Renal pelvis (tissue), 4 donors: ENCODE measurements around the gene MYRIP. TPM values are rescaled to one million over a fixed set of nuclear protein-coding genes. Genes with fewer than 3 reads are reported as not detected.
A peak's percentile ranks its signal among the peaks of the same experiment; 100 is the strongest.

Source experiments
- DNase-seq: peaks from one replicate; pipeline ENCODE4 v3.0.0-alpha.2; 2013
- polyA plus RNA-seq, 3 donors: library from polyadenylated mRNA; unstranded; fragments of 120-200 nt; gene quantifications; one replicate each; pipeline ENCODE4 v1.2.1, GENCODE V29; 2013; ENCODE audit not compliant: insufficient read length in 3 of 3

MYRIP gene
- polyA plus RNA-seq, 3 donors, result 1.9 to 2.0 (median 2.0) TPM

GRCh38 chr3:40186508-40186907, 377.1 kb downstream of the MYRIP start:
- no peak for DNase-seq

DNA sequence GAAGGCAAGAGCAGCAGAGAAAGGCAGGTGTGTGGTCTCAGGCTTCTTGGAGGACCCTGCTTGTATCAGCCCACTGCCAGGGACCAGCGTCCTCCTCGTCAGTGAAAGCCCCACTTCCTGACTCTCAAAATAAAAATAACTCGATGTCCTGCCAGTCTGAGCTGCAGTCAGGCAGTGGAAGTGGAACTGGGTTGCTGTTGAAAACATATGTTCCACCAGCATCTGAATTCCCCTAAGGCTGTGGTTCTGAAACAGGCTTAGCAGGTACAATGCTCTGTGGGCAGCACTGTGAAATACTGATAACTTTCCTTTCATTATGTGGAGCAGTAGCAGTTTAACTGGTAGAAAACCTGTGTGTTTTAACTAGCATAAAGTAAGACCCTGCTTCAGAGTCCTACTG, 378.5 kb downstream of the MYRIP start:
- peak; percentile 15 for DNase-seq

DNA sequence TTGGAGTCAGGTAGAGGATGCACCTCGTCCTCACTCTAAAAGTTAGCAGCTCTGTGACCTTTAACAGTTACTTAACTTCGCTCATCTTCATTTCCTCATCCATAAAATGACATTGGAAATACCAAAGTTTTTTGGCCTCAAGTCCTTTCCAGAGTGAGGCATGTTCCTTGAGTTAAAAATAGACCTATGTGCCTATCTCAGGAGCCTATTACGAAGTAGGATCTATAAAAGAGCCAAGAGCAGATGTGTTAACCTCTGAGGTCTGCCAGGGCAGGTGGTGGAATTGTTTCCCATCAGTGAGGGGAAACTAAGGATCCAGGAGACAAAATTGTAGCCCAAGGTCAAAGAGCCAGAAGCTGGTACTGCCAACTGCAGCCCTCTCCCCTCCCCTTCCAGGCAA, 379.7 kb downstream of the MYRIP start:
- DNase-seq, result no peak

DNA sequence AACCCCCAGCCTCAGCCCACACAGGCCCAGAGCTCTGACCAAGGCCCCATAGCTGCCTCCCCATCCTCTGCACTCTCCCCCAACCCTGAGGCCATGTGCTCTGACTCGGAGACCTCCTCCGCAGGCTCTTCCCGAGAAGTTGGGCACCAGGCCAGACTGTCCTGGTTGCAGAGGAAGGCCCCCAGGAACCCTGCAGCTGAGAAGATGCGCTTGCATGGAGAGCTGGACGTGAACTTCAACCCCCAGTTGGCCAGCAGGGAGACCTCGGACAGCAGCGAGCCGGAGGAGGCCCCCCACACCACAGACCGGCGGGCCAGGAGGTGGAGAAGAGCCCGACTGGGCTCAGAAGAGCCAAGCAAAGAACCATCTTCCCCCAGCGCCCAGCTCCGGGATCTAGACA, 380.6 kb downstream of the MYRIP start:
- DNase-seq, result no peak

DNA sequence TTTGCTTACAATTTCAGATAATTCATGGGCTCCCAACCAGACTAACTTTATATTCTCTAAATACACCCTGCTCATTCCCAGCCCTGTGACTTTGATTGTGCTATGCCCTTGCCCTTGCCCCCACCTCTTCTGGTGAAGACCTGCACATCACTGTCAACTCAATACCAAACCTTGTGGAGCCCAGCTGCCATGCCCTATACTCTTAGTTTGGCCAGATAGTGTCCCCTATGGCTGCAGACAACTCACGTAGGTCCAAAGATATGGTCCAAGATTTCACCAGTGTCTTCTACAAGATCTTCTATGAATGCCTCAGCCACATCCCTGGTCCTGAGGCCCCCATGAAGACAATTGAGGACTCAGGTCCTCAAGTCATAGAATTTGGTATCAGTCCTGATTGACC, 381.8 kb downstream of the MYRIP start:
- DNase-seq, result no peak

GRCh38 chr3:40191850-40192448, 382.5 kb downstream of the MYRIP start:
- DNase-seq, result peak; percentile 22

DNA sequence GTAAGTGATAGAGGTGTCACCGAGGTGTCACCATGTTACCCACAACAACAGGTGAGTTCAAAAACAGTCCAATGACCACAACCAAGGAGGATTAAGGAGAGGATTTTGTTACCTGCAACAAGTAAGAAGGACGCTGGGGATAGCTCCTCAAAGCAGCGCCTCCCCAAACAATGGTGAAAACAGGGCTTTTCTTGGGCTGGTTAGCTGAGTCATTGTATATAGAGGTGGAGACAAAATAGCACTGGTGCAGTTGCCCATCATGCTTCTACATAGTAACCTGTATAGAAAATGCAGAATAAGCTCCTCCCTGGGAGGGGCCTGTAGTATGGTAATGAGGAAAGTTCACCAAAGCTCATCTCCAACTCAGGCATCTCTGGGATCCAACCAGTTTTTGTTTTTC, 383.2 kb downstream of the MYRIP start:
- no peak for DNase-seq

GRCh38 chr3:40196966-40197365, 387.6 kb downstream of the MYRIP start:
- no peak for DNase-seq

GRCh38 chr3:40200692-40201316, 391.4 kb downstream of the MYRIP start:
- DNase-seq, result no peak

DNA sequence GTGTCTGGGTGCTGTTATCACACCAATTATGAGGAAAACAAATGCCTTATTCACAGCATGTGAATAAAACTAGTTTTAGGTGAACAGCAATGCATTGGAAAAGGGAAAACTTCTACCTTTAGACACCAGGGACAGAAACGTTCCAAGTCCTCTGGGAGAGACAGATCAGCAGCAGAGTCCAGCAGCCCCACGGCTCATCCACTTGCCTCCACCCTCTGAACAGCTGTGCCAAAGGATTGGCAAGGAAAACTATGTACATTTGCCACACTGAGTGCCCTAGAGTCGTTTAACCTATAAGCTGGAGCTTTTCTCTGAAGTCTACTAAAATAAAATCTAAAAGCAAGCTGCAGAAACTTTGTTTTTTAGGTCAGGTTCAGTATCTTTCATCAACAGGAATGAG, 392.4 kb downstream of the MYRIP start:
- no peak for DNase-seq

DNA sequence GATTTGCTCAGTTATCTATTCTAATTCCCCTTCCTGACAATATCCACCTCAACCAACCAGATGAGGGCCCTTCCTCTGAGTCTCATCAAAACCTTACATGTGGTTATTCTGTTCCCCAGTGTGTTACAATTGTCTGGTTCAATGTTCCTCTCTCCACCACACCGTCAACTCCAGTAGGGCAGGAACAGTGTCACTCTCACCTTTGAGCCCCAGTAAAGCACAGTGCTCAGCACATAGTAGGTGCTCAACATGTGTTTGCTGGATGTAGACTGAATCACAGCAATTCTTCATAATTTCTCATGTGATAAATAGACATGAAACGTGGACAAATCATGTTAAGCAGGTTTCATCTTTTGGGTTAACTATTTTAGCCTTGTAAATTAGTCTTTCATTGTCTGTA, 397.1 kb downstream of the MYRIP start:
- DNase-seq, result no peak

DNA sequence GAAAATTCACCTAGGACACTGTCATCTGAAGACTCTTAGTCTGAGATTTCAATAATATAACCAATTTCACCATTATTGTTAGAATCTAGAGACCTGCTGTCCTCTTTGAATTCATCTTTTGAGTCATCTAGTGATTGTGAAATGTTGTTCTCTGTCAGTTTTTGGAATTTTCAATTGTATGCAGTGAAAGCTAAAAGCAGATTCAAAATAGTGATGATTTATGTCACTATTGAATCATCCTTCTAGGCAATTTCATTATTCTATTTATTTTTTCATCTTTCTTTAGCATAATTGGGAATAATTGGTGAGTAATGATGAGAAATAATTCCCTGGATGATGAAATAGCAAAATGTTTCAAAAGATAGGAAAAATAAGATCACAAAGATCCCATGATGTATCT, 398.4 kb downstream of the MYRIP start:
- DNase-seq, result no peak

GRCh38 chr3:40208251-40208650, 398.8 kb downstream of the MYRIP start:
- no peak for DNase-seq

- DNase-seq, result no peak
These were observed 402.2 kb downstream of the MYRIP start for GRCh38 chr3:40211579-40211978.

DNA sequence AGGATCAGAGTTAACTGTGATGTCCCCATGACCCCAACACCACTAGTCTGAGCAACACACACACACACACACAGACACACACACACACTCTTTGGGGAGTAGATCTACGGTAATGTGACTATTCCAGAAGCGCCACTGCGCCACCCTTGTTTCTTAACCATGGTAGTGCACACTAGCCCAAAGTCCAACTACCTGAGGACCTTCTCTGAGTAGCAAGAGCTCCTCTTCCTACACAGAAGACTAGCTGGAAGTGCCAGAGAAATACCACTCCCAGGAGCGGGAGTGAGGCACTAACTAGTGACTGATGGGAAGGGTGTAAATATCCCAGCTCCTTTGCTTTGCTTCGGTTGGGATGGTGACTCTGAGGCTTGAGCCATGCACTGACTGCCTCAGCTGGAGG, 404.1 kb downstream of the MYRIP start:
- DNase-seq, result no peak

- no peak for DNase-seq
These were observed 405.6 kb downstream of the MYRIP start for GRCh38 chr3:40215015-40215414.

DNA sequence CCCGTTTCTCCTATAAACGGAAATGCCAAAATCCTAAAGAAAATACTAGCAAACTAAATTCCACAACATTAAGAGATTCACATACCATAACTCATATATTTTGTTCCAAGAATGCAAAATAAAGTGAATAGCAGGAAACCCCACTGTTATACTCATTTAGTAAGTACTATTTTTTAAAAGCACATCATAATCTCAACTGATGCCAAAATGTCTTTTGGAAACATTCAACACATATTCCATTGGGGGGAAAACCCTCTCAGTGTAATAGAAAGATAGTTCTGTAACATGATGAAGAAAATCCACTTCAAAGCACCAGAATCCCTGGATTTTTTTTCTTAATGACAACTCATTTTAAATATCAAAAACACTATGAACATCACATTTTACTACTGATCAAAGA, 407.1 kb downstream of the MYRIP start:
- no peak for DNase-seq

DNA sequence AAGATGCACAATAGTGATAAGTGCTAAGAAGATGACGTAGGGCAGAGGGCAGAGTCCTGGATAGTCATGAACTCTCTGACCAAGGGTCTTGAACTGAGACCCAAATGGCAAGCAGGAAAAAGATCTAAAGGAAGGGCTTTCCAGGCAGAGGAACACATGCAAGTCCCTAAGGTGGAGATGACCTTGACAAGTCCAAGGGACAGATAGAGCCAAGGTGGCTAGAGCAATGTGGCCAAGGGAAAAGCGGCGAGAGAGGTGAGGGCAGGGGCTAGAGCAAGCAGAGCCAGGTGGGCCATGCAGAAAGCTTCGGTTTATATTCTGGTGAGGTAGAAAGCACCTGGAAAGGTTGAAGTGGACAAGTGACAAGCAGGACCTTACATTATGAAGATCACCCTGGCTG, 414.4 kb downstream of the MYRIP start:
- no peak for DNase-seq

DNA sequence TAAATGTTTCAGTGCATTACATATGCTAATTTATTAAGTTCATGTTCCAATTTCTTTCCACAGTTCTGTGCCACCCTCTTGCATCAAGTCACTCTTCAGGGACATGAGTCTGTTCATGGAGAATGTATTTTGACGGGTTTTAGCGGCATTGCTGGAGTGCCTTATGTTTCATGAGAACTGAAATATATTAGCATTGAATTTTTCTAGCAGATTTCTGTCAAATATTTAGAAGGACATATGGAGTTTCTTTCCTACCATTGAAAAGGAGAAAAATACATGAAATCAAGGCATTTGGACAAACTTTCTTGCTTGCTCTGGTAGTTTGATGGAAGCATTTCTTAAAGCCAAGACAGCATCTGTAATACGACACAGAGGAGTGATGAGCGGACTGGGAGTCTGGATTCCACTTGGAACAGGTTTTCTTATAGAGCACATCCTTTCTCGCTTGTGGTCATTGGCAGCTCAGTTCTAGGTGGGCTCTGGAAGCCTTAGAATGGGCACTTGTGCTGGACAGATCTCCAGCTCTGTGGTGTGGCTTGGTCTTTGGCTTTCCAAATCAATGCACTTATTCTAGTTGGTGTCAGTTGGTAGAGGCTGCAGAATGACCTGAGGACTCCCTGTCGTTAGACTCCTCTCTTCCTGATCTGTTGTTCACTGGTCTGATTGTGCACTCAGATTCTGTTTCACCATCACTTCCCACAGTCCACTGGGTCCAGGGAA, 415.5 kb downstream of the MYRIP start:
- no peak for DNase-seq

DNA sequence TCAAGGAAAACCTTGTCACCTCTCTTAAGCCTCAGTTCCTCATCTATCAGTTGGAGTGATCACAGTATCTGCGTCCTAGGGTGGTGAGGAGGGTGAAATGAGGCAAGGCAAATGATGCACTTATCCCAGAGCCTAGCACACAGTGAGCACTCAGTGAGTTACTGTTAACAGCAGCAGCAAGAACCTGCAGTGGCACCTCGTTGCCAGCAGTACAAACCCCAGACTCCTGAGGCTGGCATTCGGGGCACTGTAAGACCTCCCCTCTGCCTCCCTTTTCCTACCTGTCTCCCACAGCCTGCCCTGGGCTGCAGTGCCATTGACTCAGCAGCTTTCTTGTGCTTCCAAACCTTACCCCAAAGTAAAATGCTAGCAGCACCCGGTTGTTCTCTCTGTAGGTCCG, 417.2 kb downstream of the MYRIP start:
- DNase-seq, result no peak

DNA sequence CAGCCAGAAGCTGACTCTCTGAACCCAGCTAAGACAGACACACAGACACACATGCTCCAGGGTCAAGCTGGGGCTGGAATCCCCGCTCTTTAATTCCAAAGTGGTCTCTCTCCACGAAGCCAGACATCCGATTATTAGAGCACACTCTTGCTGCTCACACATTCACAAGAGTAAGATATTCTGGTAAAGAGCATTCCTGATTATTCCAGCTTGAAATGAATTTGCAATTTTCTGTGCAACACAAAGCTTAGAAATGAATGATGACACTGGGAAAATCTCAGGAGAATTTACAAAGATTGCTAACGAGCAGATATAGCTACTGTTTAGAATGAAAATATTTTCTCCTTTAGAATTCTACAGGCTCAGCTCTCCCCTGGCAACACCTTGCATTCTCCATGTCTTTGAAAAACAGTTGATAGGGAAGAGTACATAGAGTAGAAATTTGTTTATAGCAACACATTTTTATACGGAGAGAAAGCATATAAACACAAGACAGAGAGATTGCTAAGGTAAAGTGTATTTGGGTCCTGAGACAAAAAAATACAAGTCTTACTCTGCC, 419.5 kb downstream of the MYRIP start:
- no peak for DNase-seq

DNA sequence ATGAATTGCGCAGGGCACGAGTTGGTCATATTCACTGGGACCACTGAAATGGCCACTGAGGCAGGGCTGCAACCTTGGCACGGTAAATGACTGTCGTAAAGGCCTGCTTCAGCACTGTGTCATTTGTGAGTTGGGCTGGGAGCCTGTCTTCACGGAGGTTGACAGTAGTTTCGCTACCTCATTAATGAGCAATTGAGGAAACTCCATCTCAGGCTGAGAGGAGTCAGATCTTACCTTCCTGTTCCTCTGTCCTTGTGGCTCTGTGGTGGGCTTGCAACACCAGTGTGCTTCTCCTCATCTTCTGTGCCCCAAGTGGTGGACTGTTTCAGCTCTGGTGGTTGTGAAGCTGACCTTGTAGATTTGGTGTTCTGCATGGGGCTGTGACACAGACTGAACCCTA, 420.0 kb downstream of the MYRIP start:
- no peak for DNase-seq

DNA sequence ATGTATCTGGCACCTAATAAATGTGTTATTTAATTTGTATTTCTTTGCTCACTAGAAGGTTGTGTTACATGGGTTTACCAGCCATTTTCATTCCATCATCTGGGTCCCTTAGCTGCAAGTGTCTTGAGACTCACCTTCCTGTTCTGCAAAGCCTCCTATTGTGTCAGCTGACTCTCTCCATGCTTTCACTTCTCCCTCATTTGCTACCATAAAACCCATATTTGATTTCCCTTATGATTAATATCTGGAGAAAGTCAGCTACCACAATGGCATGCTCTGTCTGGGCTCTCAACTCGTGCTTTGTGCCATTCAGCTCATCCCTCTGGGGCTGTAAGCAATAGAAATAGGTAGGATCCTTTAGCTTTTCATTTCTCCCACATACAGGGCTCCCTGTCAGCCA, 420.6 kb downstream of the MYRIP start:
- no peak for DNase-seq
